Sigmoid colon (tissue), 3 donors: Measurements from ENCODE around the gene MAT2A.

Experiments used
- CTCF ChIP-seq, 4 experiments: fragments of 450-650 bp in 3 of 4; fragments of 200-600 bp in 1 of 4; IDR thresholded peaks; one replicate each; pipeline ENCODE4 v1.5.1; 2016 to 2019; ENCODE audit warnings: antibody characterized with exemption in 4 of 4, mild to moderate bottlenecking in 3 of 4, moderate library complexity in 2 of 4
- POLR2A ChIP-seq, 2 donors: fragments of 450-650 bp; IDR thresholded peaks; one replicate each; pipeline ENCODE4 v1.6.1; 2016; ENCODE audit warnings: antibody characterized with exemption in 2 of 2, mild to moderate bottlenecking in 2 of 2, moderate library complexity in 2 of 2

DNA sequence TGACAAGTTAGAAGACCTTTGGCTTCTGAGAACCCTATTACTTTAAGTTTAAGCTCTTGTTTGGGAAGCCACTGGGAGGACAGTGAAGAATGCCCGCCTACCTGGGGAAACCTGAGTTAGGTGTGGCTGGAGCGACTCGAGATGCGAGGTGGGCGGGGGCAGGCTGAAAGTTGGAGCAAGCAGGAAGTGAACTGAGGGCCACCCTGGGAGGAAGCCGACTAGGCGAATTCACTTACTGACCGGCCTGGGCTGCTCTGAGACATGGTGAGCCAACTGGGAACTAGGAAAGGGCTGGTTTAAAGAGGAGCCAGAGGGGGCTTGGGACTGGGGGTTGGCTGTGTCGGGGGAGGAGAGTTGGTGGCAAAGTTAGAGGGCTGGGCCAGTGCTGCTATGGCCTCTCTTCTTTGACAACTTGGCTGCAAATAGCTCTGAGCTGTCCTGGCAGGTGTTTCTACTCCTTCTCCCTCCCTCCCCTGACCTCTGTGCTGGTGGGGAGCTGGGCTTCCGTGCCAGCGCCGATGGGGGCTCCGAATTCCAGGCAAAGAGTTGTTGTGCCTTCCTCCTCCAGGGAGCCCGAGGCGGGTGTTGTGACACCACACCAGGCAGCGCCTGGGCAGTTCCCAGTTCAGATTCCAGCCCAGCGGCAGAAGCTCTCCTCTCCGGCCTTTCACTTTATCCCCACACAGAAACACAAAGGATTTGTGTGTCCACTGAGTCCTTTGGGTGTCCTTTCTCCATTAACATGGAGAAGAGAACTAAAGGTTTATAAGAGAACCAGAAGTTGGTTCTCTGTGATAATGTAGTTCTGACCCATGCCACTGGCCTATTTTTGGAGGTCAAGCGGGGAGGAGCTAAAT, 38.6 kb downstream of the MAT2A start, which contains the start of gene VAMP8:
- no peak for TF ChIP-seq CTCF (IDR thresholded peaks at IDR 0.05)
- no peak for TF ChIP-seq POLR2A (IDR thresholded peaks at IDR 0.05)
